Sigmoid colon (tissue), 3 donors: ENCODE data around the gene BACE2.

ENCODE experiments used
- POLR2A ChIP-seq, 2 donors: fragments of 450-650 bp; IDR thresholded peaks; one replicate each; pipeline ENCODE4 v1.6.1; 2016; ENCODE audit warnings: antibody characterized with exemption in 2 of 2, mild to moderate bottlenecking in 2 of 2, moderate library complexity in 2 of 2
- TF ChIP-seq, protein P1 (sequence below), 4 experiments: fragments of 450-650 bp in 3 of 4; fragments of 200-600 bp in 1 of 4; IDR thresholded peaks; one replicate each; pipeline ENCODE4 v1.5.1; 2016 to 2019; ENCODE audit warnings: antibody characterized with exemption in 4 of 4, mild to moderate bottlenecking in 3 of 4, moderate library complexity in 2 of 4

DNA sequence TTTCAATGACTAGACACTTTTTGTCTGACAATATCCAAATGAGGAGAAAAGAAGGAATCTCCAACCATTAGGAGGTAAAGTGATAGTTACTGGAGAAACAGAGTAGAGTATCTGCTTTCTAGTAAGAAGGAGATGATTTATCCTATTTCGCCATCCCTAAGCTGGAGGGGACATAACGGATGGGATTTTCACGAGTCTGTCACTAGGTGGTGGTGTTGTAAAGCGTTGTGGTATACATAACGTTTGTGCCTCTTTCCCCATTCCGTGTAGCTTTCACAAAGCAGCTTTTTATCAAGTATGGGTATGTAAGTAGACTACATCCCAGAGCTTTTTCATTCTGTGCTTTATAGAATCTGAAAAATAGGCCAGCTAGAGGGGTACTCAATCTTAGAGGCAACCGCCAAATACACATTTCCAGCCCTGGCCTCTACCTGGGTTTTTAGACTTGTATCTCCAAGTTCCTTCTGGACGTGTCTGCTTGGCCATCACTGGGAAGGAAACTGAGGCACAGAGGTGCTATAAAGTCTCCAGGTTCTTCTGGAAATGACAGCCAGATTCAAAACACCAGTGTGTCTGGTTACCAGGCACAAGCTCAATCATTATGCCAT is 115.4 kb downstream of the BACE2 start:
- TF ChIP-seq, protein P1, sequence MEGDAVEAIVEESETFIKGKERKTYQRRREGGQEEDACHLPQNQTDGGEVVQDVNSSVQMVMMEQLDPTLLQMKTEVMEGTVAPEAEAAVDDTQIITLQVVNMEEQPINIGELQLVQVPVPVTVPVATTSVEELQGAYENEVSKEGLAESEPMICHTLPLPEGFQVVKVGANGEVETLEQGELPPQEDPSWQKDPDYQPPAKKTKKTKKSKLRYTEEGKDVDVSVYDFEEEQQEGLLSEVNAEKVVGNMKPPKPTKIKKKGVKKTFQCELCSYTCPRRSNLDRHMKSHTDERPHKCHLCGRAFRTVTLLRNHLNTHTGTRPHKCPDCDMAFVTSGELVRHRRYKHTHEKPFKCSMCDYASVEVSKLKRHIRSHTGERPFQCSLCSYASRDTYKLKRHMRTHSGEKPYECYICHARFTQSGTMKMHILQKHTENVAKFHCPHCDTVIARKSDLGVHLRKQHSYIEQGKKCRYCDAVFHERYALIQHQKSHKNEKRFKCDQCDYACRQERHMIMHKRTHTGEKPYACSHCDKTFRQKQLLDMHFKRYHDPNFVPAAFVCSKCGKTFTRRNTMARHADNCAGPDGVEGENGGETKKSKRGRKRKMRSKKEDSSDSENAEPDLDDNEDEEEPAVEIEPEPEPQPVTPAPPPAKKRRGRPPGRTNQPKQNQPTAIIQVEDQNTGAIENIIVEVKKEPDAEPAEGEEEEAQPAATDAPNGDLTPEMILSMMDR (IDR thresholded peaks at IDR 0.05) = peak; percentile 56 to 74 (median 65)
- no peak for TF ChIP-seq POLR2A (IDR thresholded peaks at IDR 0.05)
